NCI-H2227 (cell line): ENCODE measurements around the gene MNT.

ENCODE experiments used
- DNase-seq: peaks from one replicate; lab custom pipeline; 2025; ENCODE audit not compliant: unreplicated experiment; lab: John Stamatoyannopoulos, UW

MNT gene

GRCh38 chr17:2364763-2365116 is 36.1 kb downstream of the MNT start:
- no peak for DNase-seq

- no peak for DNase-seq
Measured at GRCh38 chr17:2363851-2364762, 36.8 kb downstream of the MNT start.

DNA sequence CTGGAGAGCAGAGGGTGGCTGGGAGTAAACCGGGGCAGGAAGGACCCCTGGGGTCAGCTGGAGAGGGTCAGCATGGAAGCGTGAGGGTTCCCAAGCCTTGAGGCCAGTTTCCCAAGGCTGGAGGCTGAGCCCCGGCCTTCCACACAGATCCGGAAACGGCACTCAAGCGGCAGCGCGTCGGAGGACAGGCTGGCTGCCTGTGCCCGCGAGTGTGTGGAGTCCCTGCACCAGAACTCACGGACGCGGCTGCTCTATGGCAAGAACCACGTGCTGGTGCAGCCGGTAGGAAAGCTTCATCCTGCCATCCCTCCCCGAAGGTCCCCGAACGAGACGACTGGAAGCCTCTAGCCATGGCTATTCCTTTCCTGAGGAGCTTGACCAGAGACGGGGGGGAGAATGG is 37.5 kb downstream of the MNT start:
- no peak for DNase-seq

DNA sequence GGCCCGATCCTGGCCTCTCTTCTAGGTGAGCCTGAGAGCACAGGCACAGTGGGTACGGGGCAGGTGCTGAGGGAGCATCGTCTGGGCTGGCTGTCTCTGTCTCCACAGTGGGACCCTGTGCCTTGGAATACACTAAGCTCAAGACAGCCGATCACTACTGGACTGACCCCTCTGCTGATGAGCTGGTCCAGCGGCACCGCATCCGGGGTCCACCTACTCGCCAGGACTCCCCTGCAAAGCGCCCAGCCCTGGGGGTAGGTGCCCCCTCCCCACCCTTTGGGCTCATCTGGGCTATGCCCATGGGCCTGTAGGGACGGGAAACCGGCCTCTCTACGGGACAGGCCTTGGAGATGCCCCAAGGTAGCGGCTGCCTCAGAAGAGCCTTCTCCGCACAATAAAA is 38.0 kb downstream of the MNT start:
- no peak for DNase-seq

GRCh38 chr17:2362416-2362815 is 38.4 kb downstream of the MNT start:
- DNase-seq = no peak

DNA sequence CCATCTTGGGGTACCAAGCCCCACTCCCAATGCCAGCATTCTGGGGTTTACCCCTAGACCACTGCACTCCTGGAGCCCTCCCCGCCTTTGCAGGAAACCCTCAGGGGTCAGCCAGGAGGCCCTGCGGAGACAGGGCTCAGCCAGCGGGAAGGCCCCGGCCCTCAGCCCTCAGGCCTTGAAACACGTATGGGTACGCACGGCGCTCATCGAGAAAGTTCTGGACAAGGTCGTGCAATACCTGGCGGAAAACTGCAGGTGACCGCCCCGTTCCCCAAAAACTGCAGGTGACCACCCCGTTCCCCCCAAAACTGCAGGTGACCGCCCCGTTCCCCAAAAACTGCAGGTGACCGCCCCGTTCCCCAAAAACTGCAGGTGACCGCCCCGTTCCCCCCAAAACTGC is 38.8 kb downstream of the MNT start:
- DNase-seq = no peak

GRCh38 chr17:2361010-2361760 is 39.7 kb downstream of the MNT start:
- no peak for DNase-seq

DNA sequence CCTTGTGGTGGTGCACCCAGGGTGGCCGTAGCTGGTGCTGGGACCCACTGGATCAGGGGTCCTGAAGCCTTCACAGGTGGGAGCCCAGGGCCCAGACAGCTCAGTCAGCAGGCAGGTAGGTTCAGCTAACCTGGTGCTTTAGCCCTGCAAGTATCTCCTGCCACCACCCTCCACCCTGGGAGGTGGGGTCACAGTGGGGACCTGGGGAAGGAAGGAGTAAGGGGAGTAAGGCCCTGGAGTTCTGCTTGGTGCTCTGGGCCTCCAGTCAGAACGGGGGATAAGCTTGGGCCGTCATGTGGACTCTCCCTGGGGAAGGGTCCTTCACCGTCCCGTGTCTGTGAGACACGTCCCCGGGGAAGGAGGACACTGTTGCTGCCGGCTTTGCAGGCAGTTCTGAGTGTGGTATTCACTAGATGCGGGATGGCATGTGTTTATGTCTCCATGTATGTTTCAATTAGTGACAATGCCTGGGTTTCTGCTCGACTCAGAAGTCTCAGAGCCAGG is 42.9 kb downstream of the MNT start:
- no peak for DNase-seq

DNA sequence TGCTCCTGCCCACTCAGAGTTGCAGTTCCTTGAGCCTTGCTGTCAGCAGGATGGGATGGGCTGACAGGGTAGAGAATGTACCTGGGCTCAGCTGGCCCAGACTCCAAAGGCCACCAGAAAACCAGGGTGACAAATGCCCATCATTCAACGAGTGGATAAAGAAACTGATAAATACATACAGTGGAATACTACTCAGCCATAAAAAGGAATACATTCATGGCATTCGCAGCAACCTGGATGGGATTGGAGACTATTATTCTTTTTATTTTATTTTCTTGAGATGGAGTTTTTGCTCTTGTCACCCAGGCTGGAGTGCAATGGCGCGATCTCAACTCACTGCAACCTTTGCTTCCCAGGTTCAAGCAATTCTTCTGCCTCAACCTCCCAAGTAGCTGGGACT is 43.6 kb downstream of the MNT start:
- DNase-seq = no peak

GRCh38 chr17:2354311-2354710 is 46.5 kb downstream of the MNT start:
- no peak for DNase-seq

DNA sequence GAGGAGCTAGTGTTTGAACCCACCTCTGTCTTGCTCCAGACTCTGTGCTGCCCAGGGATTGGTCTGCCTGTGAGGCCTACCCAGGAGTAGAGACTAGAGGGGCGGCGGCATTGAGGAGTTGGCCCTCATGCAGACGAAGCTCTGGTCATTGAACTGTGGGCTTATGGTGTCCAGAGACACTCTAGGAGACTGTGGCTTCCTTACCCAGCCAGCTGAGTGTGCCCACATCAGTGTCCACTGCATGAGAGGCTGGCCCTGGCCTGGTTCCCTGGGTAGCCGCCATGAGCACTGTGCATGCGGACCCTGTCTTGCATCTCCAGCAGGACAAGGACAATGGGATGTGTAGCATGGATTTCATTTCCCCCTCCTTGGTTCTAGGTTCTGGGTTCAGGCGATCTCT is 49.6 kb downstream of the MNT start:
- DNase-seq = no peak

GRCh38 chr17:2347805-2348685 is 52.8 kb downstream of the MNT start:
- peak; percentile 82 for DNase-seq

- DNase-seq = no peak
Measured at GRCh38 chr17:2346475-2346874, 54.4 kb downstream of the MNT start.

DNA sequence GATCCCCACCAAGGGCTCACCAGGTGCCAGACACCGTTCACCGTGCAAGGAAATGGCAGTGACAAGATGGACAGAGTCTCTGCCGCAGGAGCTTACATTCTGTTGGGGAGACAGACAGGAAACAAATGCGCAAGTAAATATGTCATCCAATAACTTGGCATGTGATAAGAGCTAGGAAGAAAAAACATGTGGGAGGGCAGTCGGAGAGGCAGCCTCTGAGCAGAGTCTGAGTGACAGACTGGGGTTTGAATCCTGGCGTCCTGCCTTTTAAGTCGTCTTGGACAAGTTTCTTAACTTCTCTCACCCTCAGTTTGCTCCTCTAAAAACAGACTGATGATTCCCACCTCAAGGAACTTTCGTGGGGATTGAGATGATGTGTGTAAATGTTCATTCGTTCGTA is 56.3 kb downstream of the MNT start:
- no peak for DNase-seq

- no peak for DNase-seq
Measured at GRCh38 chr17:2343421-2343820, 57.4 kb downstream of the MNT start.

GRCh38 chr17:2338315-2338657 is 62.6 kb downstream of the MNT start:
- peak; percentile 32 for DNase-seq

DNA sequence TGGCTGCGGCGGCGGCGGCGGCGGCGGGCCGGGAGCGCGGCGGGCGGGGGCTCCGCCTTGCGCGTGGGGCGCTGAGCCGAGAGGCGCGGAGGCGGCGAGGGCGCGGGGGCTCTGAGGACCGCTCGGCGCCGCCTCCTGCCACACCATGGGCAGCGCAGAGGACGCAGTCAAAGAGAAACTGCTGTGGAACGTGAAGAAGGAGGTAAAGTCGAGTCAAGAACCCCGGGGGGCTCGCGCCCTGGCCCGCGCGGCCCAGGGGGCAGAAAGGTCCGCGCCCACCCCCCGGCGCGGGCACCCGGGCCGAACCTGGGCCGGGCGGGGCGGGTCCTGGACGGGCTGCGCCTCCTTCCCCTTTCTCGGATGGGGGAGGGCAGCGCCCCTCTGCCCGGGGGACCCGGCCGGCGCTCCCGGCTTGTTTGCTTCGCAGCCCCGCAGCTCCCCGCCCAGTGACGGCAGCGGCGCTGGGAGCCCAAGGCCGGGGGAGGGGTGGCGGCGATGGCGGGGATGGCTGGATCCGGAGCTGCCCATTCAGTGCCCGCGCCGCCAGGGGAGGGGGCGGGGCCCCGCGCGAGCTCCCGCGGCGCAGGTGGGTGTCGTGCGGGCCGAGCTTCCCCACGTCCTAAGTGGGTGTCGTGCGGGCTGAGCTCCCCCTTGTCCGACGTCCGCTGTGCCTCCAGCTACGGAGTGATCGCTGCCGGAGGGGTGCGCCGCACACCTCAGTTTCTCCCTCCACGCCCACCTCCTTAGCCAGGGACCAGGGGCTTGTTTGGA is 63.1 kb downstream of the MNT start:
- DNase-seq = peak; percentile 66

DNA sequence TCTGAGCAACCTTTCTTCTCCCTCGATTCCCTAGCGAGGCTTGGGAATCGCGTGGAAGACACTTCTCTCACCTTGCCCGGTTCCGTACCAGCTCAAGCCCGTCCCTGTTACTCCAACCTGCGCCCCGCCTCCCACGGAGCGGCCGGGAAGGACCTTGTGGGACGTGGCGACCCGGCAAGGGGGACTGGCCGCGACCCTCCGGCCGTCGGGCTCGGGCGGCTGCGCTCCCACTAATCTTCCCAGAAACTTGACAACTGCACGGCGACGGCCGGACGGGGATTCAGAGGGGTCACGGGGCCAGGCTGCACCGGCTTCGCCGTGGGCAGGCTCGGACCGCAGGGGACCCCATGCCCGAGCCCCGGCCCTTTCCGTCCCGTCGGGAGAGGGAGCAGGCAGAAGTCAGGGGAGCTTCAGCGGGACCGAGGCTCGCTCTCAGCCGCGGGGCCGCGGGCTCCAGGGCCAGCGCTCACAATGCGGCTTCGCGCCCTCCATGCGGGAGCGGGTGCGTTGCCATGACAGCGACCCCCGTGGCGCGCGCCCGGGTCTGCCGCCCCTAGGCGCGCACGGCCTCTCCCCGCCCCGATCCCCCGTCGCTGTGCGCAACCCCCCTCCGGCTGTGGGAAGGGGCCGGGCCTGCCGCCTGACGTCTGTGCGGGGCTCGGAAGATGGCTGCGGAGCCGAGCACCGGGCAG is 63.9 kb downstream of the MNT start, which contains the start of gene SGSM2:
TSS of gene SGSM2 (plus strand) at position 650 of the 692 bp plus-strand sequence. CDS start 188 bp downstream, outside the sequence.
- DNase-seq = peak; percentile 68

DNA sequence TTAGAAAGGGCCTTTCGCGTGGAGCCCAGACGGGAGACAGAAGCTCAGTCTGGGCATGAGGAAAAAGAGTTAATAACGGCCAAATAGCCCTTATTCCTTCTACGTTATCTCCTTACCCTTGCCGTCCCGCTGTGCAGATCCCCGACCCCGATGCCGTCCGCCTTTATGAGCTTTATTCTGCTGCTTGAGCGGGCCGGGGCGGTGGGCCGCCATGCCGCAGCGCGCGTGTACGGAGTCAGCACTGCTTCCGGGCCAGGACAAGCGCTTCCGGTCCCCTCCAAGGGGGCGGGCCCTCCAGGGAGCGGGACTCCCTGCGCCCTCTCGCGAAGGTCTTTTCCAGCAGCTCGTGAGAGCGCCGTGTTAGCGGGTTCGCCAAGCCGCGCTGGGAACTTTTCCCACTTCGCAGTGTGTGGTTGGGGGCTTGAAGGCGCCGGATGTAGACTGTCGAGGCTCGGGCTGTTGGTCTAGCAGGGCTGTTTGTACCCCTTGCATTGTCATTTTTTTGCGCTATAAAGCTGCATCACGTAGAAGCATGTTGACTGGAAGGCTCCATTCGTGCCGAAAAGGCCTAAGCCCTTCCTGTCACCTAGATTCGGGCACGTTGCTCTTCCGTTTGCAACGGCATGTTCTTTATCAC is 64.5 kb downstream of the MNT start, which contains the start of gene TSR1:
TSS of gene TSR1 (minus strand) at position 243 of the 637 bp plus-strand sequence. CDS start at position 213, 30 bp downstream.
- peak; percentile 90 for DNase-seq
